HepG2 (cell line): ENCODE measurements around the gene TRIM28. TPM values are rescaled to one million over a fixed set of nuclear protein-coding genes. Genes with fewer than 3 reads are reported as not detected.

Experiments used
- CBFB ChIP-seq: sonication (generic); formaldehyde crosslinking; IDR thresholded peaks from 2 replicates; pipeline ENCODE4 v1.4.0; 2020; ENCODE audit warnings: missing genetic modification reagents
- FOXA1 ChIP-seq, 2 experiments: fragments of 450-650 bp in 1 of 2; sonication (generic) in 1 of 2; formaldehyde crosslinking in 1 of 2; IDR thresholded peaks; 2 replicates each; pipeline versions ENCODE4 v1.4.0 to v1.6.1; 2016 to 2020; ENCODE audit warnings: missing genetic modification reagents in 1 of 2
- HNRNPUL1 ChIP-seq: fragments of 200-400 bp; formaldehyde crosslinking; IDR thresholded peaks from 2 replicates; pipeline ENCODE4 v1.6.1; 2017; ENCODE audit warnings: low read depth, mild to moderate bottlenecking, low read length, moderate library complexity
- KLF13 ChIP-seq: sonication (generic); formaldehyde crosslinking; IDR thresholded peaks from 2 replicates; pipeline ENCODE4 v1.4.0; 2020; ENCODE audit warnings: mild to moderate bottlenecking, missing genetic modification reagents
- MZF1 ChIP-seq: sonication (generic); formaldehyde crosslinking; IDR thresholded peaks from 2 replicates; pipeline ENCODE4 v1.8.1; 2023; ENCODE audit warnings: mild to moderate bottlenecking, missing genetic modification reagents, borderline replicate concordance
- PHF20 ChIP-seq: sonication (generic); formaldehyde crosslinking; IDR thresholded peaks from 2 replicates; pipeline ENCODE4 v1.5.0; 2020; ENCODE audit warnings: mild to moderate bottlenecking, missing genetic modification reagents
- PRMT3 ChIP-seq: sonication (generic); formaldehyde crosslinking; IDR thresholded peaks from 2 replicates; pipeline ENCODE4 v1.8.1; 2022; ENCODE audit warnings: low read depth, mild to moderate bottlenecking, moderate library complexity, missing genetic modification reagents, borderline replicate concordance
- SAP130 ChIP-seq: IDR thresholded peaks from 2 replicates; pipeline ENCODE4 v1.6.1; 2016; ENCODE audit warnings: low read depth
- SKI ChIP-seq: fragments of 450-650 bp; IDR thresholded peaks from one replicate; pipeline ENCODE4 v1.6.1; 2018; ENCODE audit warnings: mild to moderate bottlenecking; ENCODE audit not compliant: partially characterized antibody
- SP140L ChIP-seq: sonication (generic); formaldehyde crosslinking; IDR thresholded peaks from 2 replicates; pipeline ENCODE4 v1.4.0; 2020; ENCODE audit warnings: missing genetic modification reagents, borderline replicate concordance
- TARDBP ChIP-seq: sonication (generic); formaldehyde crosslinking; IDR thresholded peaks from 2 replicates; pipeline ENCODE4 v1.8.0; 2022; ENCODE audit warnings: mild to moderate bottlenecking, missing genetic modification reagents
- TEAD2 ChIP-seq: sonication (generic); formaldehyde crosslinking; IDR thresholded peaks from 2 replicates; pipeline ENCODE4 v1.9.0; 2021; ENCODE audit warnings: missing genetic modification reagents
- ZNF101 ChIP-seq: sonication (generic); formaldehyde crosslinking; IDR thresholded peaks from 2 replicates; pipeline ENCODE4 v1.4.0; 2020; ENCODE audit warnings: mild to moderate bottlenecking, low read depth, missing genetic modification reagents, borderline replicate concordance
- ZNF143 ChIP-seq: sonication (generic); formaldehyde crosslinking; IDR thresholded peaks from 2 replicates; pipeline ENCODE4 v1.4.0; 2020; ENCODE audit warnings: missing genetic modification reagents
- ZSCAN21 ChIP-seq: sonication (generic); formaldehyde crosslinking; IDR thresholded peaks from 2 replicates; pipeline ENCODE4 v1.8.0; 2022; ENCODE audit warnings: mild to moderate bottlenecking, missing genetic modification reagents, moderate library complexity, borderline replicate concordance
- polyA plus RNA-seq, 8 experiments: library from polyadenylated mRNA; depleted of rRNA in 3 of 8; stranded (reverse) in 7 of 8; unstranded in 1 of 8; fragments of >200 nt; fragmentation: Illumina TruSeq in 4 of 8; extraction: Trizol in 4 of 8; gene quantifications; 2 replicates each; pipeline versions ENCODE4 v1.2.1 to v1.2.3, GENCODE V29; 2011 to 2016; ENCODE audit warnings: low read depth in 4 of 8, missing spikeins in 1 of 8, mixed read lengths in 1 of 8; ENCODE audit not compliant: insufficient read depth in 1 of 8
- total RNA-seq, 5 experiments: library from RNA; depleted of rRNA; stranded (reverse); fragments of >200 nt; fragmentation: Illumina TruSeq; extraction: Trizol; gene quantifications; 2 replicates each; pipeline ENCODE4 v1.2.3, GENCODE V29; 2016; ENCODE audit warnings: low read depth in 1 of 5
- TF ChIP-seq, protein P1 (sequence below): sonication (generic); formaldehyde crosslinking; IDR thresholded peaks from 2 replicates; pipeline ENCODE4 v1.8.1; 2023; ENCODE audit warnings: mild to moderate bottlenecking, moderate library complexity, missing genetic modification reagents
- TF ChIP-seq, protein P2 (sequence below): sonication (generic); formaldehyde crosslinking; IDR thresholded peaks from 2 replicates; pipeline ENCODE4 v1.4.0; 2020; ENCODE audit warnings: missing genetic modification reagents
- TF ChIP-seq, protein P3 (sequence below): sonication (generic); formaldehyde crosslinking; IDR thresholded peaks from 2 replicates; pipeline ENCODE4 v1.5.0; 2020; ENCODE audit warnings: mild to moderate bottlenecking, missing genetic modification reagents, borderline replicate concordance

Gene TRIM28
- total and polyA plus RNA-seq, 2 of the 13 experiments (the other 11 are each of a cell fraction or from before 2014, with no cell fraction given), result 361 to 439 TPM

DNA sequence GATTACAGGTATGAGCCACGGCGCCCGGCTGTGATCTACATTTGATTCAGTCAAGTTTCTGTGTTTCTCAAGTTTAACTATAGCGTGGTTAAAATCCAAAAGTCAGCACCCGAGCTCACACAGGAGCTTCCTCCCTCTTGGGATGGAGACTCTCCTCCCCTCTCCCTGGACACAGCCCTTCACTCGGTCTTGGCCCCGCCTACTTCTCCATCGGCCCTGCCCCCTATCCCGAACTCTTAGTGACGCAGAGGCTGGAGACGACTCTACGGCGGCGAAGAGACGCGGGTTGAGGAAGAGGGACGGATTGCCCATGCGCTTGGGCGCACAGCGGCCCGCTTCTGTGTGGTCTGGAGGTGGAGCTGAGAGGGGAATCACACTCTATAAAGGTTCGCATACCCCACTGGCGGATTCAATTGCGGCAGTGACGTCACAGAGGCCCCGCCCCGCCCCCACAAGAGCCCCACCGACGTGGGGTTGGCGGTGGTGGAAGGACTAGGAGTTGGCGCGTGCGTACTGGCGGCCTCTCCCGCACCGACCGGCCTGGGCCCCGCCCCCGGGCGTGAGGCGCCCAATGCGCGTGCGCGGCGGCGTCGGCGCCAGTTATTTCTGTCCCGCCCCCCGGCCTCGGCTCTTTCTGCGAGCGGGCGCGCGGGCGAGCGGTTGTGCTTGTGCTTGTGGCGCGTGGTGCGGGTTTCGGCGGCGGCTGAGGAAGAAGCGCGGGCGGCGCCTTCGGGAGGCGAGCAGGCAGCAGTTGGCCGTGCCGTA, at the start of gene TRIM28 (continued):
- TF ChIP-seq CBFB (CRISPR knock-in tag) (0 out of 2 replicates have a peak, but pooled peaks have one; percentile 73), ZNF143 (CRISPR knock-in tag) (peak; percentile 24; the same call in 1 of the 2 replicates), ZSCAN21 (CRISPR knock-in tag) (peak; percentile 62; the same call in 1 of the 2 replicates), SP140L (CRISPR knock-in tag) (no peak), MZF1 (0 out of 2 replicates have a peak, but pooled peaks have one; percentile 73), KLF13 (CRISPR knock-in tag) (no peak), TEAD2 (CRISPR knock-in tag) (no peak; the same call in 1 of the 2 replicates), PHF20 (no peak), TARDBP (CRISPR knock-in tag) (0 out of 2 replicates have a peak, but pooled peaks have one; percentile 43), FOXA1 (IDR thresholded peaks at IDR 0.05) (no peak), FOXA1 (CRISPR knock-in tag; IDR thresholded peaks at IDR 0.05) (no peak), HNRNPUL1 (no peak), PRMT3 (CRISPR knock-in tag) (no peak), SKI (peak; percentile 81), ZNF101 (CRISPR knock-in tag) (no peak), SAP130 (CRISPR knock-in tag) (peak; percentile 71)
- TF ChIP-seq, protein P1, sequence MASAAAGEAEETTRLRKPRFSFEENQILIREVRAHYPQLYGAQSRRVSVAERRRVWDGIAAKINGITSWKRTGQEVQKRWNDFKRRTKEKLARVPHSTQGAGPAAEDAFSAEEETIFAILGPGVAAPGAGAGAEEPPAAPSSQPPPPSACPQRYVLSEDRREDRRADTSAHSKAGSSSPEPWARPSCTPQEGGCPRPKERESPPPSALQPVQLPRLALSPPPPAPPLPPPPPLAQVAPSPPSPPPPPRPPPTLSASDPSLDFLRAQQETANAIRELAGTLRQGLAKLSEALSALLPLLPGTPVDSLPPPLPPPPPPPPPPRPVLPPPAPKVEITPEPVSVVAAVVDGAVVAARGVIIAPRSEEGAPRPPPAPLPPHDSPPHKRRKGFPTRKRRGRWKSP (CRISPR knock-in tag), result 0 out of 2 replicates have a peak, but pooled peaks have one; percentile 58
- TF ChIP-seq, protein P2, sequence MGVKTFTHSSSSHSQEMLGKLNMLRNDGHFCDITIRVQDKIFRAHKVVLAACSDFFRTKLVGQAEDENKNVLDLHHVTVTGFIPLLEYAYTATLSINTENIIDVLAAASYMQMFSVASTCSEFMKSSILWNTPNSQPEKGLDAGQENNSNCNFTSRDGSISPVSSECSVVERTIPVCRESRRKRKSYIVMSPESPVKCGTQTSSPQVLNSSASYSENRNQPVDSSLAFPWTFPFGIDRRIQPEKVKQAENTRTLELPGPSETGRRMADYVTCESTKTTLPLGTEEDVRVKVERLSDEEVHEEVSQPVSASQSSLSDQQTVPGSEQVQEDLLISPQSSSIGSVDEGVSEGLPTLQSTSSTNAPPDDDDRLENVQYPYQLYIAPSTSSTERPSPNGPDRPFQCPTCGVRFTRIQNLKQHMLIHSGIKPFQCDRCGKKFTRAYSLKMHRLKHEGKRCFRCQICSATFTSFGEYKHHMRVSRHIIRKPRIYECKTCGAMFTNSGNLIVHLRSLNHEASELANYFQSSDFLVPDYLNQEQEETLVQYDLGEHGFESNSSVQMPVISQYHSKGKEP (CRISPR knock-in tag), result peak; percentile 79; the same call in 1 of the 2 replicates
- TF ChIP-seq, protein P3, sequence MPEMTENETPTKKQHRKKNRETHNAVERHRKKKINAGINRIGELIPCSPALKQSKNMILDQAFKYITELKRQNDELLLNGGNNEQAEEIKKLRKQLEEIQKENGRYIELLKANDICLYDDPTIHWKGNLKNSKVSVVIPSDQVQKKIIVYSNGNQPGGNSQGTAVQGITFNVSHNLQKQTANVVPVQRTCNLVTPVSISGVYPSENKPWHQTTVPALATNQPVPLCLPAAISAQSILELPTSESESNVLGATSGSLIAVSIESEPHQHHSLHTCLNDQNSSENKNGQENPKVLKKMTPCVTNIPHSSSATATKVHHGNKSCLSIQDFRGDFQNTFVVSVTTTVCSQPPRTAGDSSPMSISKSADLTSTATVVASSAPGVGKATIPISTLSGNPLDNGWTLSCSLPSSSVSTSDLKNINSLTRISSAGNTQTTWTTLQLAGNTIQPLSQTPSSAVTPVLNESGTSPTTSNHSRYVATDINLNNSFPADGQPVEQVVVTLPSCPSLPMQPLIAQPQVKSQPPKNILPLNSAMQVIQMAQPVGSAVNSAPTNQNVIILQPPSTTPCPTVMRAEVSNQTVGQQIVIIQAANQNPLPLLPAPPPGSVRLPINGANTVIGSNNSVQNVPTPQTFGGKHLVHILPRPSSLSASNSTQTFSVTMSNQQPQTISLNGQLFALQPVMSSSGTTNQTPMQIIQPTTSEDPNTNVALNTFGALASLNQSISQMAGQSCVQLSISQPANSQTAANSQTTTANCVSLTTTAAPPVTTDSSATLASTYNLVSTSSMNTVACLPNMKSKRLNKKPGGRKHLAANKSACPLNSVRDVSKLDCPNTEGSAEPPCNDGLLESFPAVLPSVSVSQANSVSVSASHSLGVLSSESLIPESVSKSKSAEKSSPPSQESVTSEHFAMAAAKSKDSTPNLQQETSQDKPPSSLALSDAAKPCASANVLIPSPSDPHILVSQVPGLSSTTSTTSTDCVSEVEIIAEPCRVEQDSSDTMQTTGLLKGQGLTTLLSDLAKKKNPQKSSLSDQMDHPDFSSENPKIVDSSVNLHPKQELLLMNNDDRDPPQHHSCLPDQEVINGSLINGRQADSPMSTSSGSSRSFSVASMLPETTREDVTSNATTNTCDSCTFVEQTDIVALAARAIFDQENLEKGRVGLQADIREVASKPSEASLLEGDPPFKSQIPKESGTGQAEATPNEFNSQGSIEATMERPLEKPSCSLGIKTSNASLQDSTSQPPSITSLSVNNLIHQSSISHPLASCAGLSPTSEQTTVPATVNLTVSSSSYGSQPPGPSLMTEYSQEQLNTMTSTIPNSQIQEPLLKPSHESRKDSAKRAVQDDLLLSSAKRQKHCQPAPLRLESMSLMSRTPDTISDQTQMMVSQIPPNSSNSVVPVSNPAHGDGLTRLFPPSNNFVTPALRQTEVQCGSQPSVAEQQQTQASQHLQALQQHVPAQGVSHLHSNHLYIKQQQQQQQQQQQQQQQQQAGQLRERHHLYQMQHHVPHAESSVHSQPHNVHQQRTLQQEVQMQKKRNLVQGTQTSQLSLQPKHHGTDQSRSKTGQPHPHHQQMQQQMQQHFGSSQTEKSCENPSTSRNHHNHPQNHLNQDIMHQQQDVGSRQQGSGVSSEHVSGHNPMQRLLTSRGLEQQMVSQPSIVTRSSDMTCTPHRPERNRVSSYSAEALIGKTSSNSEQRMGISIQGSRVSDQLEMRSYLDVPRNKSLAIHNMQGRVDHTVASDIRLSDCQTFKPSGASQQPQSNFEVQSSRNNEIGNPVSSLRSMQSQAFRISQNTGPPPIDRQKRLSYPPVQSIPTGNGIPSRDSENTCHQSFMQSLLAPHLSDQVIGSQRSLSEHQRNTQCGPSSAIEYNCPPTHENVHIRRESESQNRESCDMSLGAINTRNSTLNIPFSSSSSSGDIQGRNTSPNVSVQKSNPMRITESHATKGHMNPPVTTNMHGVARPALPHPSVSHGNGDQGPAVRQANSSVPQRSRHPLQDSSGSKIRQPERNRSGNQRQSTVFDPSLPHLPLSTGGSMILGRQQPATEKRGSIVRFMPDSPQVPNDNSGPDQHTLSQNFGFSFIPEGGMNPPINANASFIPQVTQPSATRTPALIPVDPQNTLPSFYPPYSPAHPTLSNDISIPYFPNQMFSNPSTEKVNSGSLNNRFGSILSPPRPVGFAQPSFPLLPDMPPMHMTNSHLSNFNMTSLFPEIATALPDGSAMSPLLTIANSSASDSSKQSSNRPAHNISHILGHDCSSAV (CRISPR knock-in tag), result no peak
